ENCODE measurements around the gene TAF12.

Gene TAF12

GRCh38 chr1:28571911-28572310, 71.0 kb downstream of the TAF12 start:
- no peak overlapping the region for H3K4me3 ChIP-seq
- no peaks in the 10 kb centered on the region for H3K9me3 ChIP-seq (replicated peaks in 1 of 11)
- no peak overlapping the region for H3K27ac ChIP-seq
- no peak for TF ChIP-seq Cebpa-rat (IDR thresholded peaks at IDR 0.05)
- H3K36me3 ChIP-seq: peaks cover 75 to 99% (median 92%) of the 10 kb centered on the region in 11 experiments
- H3K4me1 ChIP-seq: peaks cover 0 to 5% (median under 1%) of the 10 kb centered on the region in 10 experiments; a peak in 7 of 20 replicates
- no peak overlapping the region for H3K4me2 ChIP-seq
- no peak overlapping the region for H3K9ac ChIP-seq
- H3K27me3 ChIP-seq: no peaks in the 10 kb centered on the region
- H4K20me1 ChIP-seq: peaks cover 0 to 19% (median 3%) of the 10 kb centered on the region in 11 experiments; a peak in 12 of 22 replicates

- no peak overlapping the region for H3K4me3 ChIP-seq
- no peak overlapping the region for H3K27ac ChIP-seq
- no peaks in the 10 kb centered on the region for H3K27me3 ChIP-seq
- H3K9me3 ChIP-seq (replicated peaks in 1 of 11): no peaks in the 10 kb centered on the region
- H3K36me3 ChIP-seq: peaks cover 91 to 99% (median 95%) of the 10 kb centered on the region in 11 experiments
- no peak overlapping the region for H3K9ac ChIP-seq
- TF ChIP-seq Cebpa-rat (IDR thresholded peaks at IDR 0.05): no peak
- no peaks in the 10 kb centered on the region for H3K4me1 ChIP-seq
- H4K20me1 ChIP-seq: peaks cover 0 to 16% (median 0%) of the 10 kb centered on the region in 11 experiments; a peak in 2 of 22 replicates
- H3K4me2 ChIP-seq: no peak overlapping the region
Observed at GRCh38 chr1:28566931-28567330, 75.9 kb downstream of the TAF12 start.

GRCh38 chr1:28565726-28566125, 77.1 kb downstream of the TAF12 start:
- peaks cover 0 to 20% (median 0%) of the 10 kb centered on the region in 11 experiments; a peak in 3 of 22 replicates for H4K20me1 ChIP-seq
- H3K9ac ChIP-seq: no peak overlapping the region
- H3K4me3 ChIP-seq: no peak overlapping the region
- H3K4me1 ChIP-seq: no peaks in the 10 kb centered on the region
- no peak overlapping the region for H3K4me2 ChIP-seq
- H3K27me3 ChIP-seq: no peaks in the 10 kb centered on the region
- TF ChIP-seq Cebpa-rat (IDR thresholded peaks at IDR 0.05): no peak
- peaks cover 91 to 99% (median 95%) of the 10 kb centered on the region in 11 experiments for H3K36me3 ChIP-seq
- H3K9me3 ChIP-seq (replicated peaks in 1 of 11): no peaks in the 10 kb centered on the region
- no peak overlapping the region for H3K27ac ChIP-seq

GRCh38 chr1:28565040-28565439, 77.8 kb downstream of the TAF12 start:
- Histone ChIP-seq H3K36me3 (peaks cover 91 to 99% (median 95%) of the 10 kb centered on the region in 11 experiments), H3K27ac (no peak overlapping the region), H3K27me3 (no peaks in the 10 kb centered on the region), H3K4me2 (no peak overlapping the region), H3K4me3 (no peak overlapping the region), H3K9ac (no peak overlapping the region), H3K4me1 (no peaks in the 10 kb centered on the region), H4K20me1 (peaks cover 0 to 21% (median 0%) of the 10 kb centered on the region in 11 experiments; a peak in 3 of 22 replicates), H3K9me3 (replicated peaks in 1 of 11) (no peaks in the 10 kb centered on the region)
- TF ChIP-seq Cebpa-rat (IDR thresholded peaks at IDR 0.05): no peak

GRCh38 chr1:28564310-28564709, 78.6 kb downstream of the TAF12 start:
- H3K36me3 ChIP-seq: peaks cover 96 to 100% (median 100%) of the 10 kb centered on the region in 11 experiments

GRCh38 chr1:28560886-28561285, 82.0 kb downstream of the TAF12 start:
- Histone ChIP-seq H3K27ac (no peak overlapping the region), H3K4me1 (no peaks in the 10 kb centered on the region), H3K27me3 (no peaks in the 10 kb centered on the region), H3K9me3 (replicated peaks in 1 of 11) (no peaks in the 10 kb centered on the region), H3K9ac (peak overlapping the region in 1 of 11 experiments; percentile 3; a peak in 1 of 22 replicates), H3K4me2 (no peak overlapping the region), H3K4me3 (no peak overlapping the region), H3K36me3 (peaks cover 92 to 100% (median 98%) of the 10 kb centered on the region in 11 experiments), H4K20me1 (peaks cover 0 to 7% (median 0%) of the 10 kb centered on the region in 11 experiments; a peak in 3 of 22 replicates)
- no peak for TF ChIP-seq Cebpa-rat (IDR thresholded peaks at IDR 0.05)

More at GRCh38 chr1:28564310-28564709, 78.6 kb downstream of the TAF12 start:
- H3K4me3 ChIP-seq: no peak overlapping the region
- H3K4me2 ChIP-seq: no peak overlapping the region
- H3K9me3 ChIP-seq (replicated peaks in 1 of 11): no peaks in the 10 kb centered on the region
- H4K20me1 ChIP-seq: peaks cover 0 to 21% (median 0%) of the 10 kb centered on the region in 11 experiments; a peak in 4 of 22 replicates
- no peak overlapping the region for H3K9ac ChIP-seq
- H3K27me3 ChIP-seq: no peaks in the 10 kb centered on the region
- H3K4me1 ChIP-seq: no peaks in the 10 kb centered on the region
- no peak for TF ChIP-seq Cebpa-rat (IDR thresholded peaks at IDR 0.05)
- H3K27ac ChIP-seq: no peak overlapping the region
